Mucosa of descending colon (tissue), 3 donors: Measurements from ENCODE around the gene ZSWIM6. TPM values are rescaled to one million over a fixed set of nuclear protein-coding genes. Genes with fewer than 3 reads are reported as not detected.

Experiments used
- ATAC-seq: fragments of 200-7000 bp; cut with Tn5 transposase; one replicate; pipeline ENCODE4 v1.9.1; 2020; ENCODE audit warnings: mild to moderate bottlenecking, moderate library complexity
- DNase-seq, 3 donors: peaks; one replicate each; pipeline ENCODE4 v3.0.0-alpha.2; 2020
- H3K36me3 ChIP-seq: fragments of 200-600 bp; one replicate; pipeline ENCODE4 v1.8.0; 2021; ENCODE audit warnings: low read depth, mild to moderate bottlenecking
- H3K4me1 ChIP-seq: fragments of 200-600 bp; one replicate; pipeline ENCODE4 v1.8.0; 2021; ENCODE audit warnings: low read depth, mild to moderate bottlenecking
- H3K4me3 ChIP-seq: fragments of 200-600 bp; one replicate; pipeline ENCODE4 v1.8.0; 2021; ENCODE audit warnings: mild to moderate bottlenecking
- H3K9me3 ChIP-seq: fragments of 200-600 bp; one replicate; pipeline ENCODE4 v1.8.0; 2021; ENCODE audit warnings: mild to moderate bottlenecking
- CTCF ChIP-seq: fragments of 200-600 bp; IDR thresholded peaks from one replicate; pipeline ENCODE4 v1.8.0; 2022; ENCODE audit warnings: antibody characterized with exemption, mild to moderate bottlenecking
- intact Hi-C, 2 donors: fragments of 100-400 bp; cut with DNase I in 1 of 2; cut with micrococcal nuclease in 1 of 2; formaldehyde crosslinking; loops; one replicate each; pipeline versions ENCODE4 v1.11.0 to v1.11.1; 2022; cut with DNase I, micrococcal nuclease
- total RNA-seq, 3 donors: library from RNA; stranded (reverse); fragmentation: NEBNext Ultra II Directional in 2 of 3; extraction: Animal tissue kit (Norgen Biotek cat#: 25700) in 2 of 3; gene quantifications; one replicate each; pipeline versions ENCODE4 v1.2.1 to v1.2.4, GENCODE V29; 2021 to 2023
- donor health status: DM: no; HTN: no; CAD: no; lungs with moderate emphysema.
- donor health status: DM: no; HTN: no; CAD: no.
- donor health status: DM: no; HTN: yes; CAD: no.

Gene ZSWIM6
- total RNA-seq, 3 donors from 2014 or later = 26.2 to 39.4 (median 27.8) TPM

- H3K36me3 ChIP-seq = no peaks in the 10 kb centered on the region
- H3K4me3 ChIP-seq = no peak overlapping the region
- no peak for TF ChIP-seq CTCF
- ATAC-seq (no peak), DNase-seq (no peak)
- no peaks in the 10 kb centered on the region for H3K9me3 ChIP-seq
- intact Hi-C loops = no loop called here
- H3K4me1 ChIP-seq = no peaks in the 10 kb centered on the region
These were observed 169.9 kb downstream of the ZSWIM6 start for GRCh38 chr5:61501971-61502370.

GRCh38 chr5:61504143-61504770, 172.2 kb downstream of the ZSWIM6 start:
- DNase-seq = no peak
- TF ChIP-seq CTCF = no peak
- intact Hi-C loops = no loop called here
- H3K9me3 ChIP-seq = no peaks in the 10 kb centered on the region
- H3K4me3 ChIP-seq = no peak overlapping the region
- no peaks in the 10 kb centered on the region for H3K4me1 ChIP-seq
- H3K36me3 ChIP-seq = no peaks in the 10 kb centered on the region
- no peak for ATAC-seq

GRCh38 chr5:61505281-61505680, 173.2 kb downstream of the ZSWIM6 start:
- intact Hi-C loops = no loop called here
- H3K4me1 ChIP-seq = no peaks in the 10 kb centered on the region
- no peak for ATAC-seq
- no peak for TF ChIP-seq CTCF
- no peaks in the 10 kb centered on the region for H3K9me3 ChIP-seq
- H3K4me3 ChIP-seq = no peak overlapping the region
- H3K36me3 ChIP-seq = no peaks in the 10 kb centered on the region
- no peak for DNase-seq

- no peaks in the 10 kb centered on the region for H3K4me1 ChIP-seq
- TF ChIP-seq CTCF = no peak
- intact Hi-C loops = no loop called here
These were observed 175.2 kb downstream of the ZSWIM6 start for GRCh38 chr5:61507232-61507631.

GRCh38 chr5:61516946-61517345, 184.9 kb downstream of the ZSWIM6 start:
- H3K9me3 ChIP-seq = no peaks in the 10 kb centered on the region
- no peak overlapping the region for H3K4me3 ChIP-seq
- no peaks in the 10 kb centered on the region for H3K4me1 ChIP-seq
- ATAC-seq (no peak), DNase-seq (no peak)
- H3K36me3 ChIP-seq = no peaks in the 10 kb centered on the region
- intact Hi-C loops = no loop called here
- no peak for TF ChIP-seq CTCF

More at GRCh38 chr5:61507232-61507631, 175.2 kb downstream of the ZSWIM6 start:
- no peak overlapping the region for H3K4me3 ChIP-seq
- ATAC-seq = no peak
- no peaks in the 10 kb centered on the region for H3K9me3 ChIP-seq
- no peaks in the 10 kb centered on the region for H3K36me3 ChIP-seq
- no peak for DNase-seq
